Effector memory CD4-positive, alpha-beta T cell (primary cell): ENCODE results near the gene MFSD11.
"Not testable (repeated sequence)": the region's sequence is repeated elsewhere in the genome, so short reads cannot be mapped to it uniquely, and the experiment has no call there.

Source experiments
- DNase-seq, 3 donors: peaks; one replicate each; pipeline ENCODE4 v3.0.0-alpha.2; 2020
- H3K27ac ChIP-seq: 2 replicates; pipeline ENCODE4 v1.7.0; 2013; ENCODE audit warnings: mild to moderate bottlenecking, low read length, moderate library complexity; ENCODE audit not compliant: insufficient read depth, poor library complexity, severe bottlenecking
- H3K27me3 ChIP-seq: replicated peaks from 2 replicates; pipeline ENCODE4 v1.7.0; 2013; ENCODE audit warnings: mild to moderate bottlenecking, low read length; ENCODE audit not compliant: insufficient read depth, control insufficient read depth, poor library complexity, severe bottlenecking
- H3K36me3 ChIP-seq: 2 replicates; pipeline ENCODE4 v1.7.0; 2013; ENCODE audit warnings: mild to moderate bottlenecking, low read length, moderate library complexity; ENCODE audit not compliant: control insufficient read depth, insufficient read depth
- H3K4me1 ChIP-seq: 2 replicates; pipeline ENCODE4 v1.7.0; 2013; ENCODE audit warnings: low read length, mild to moderate bottlenecking; ENCODE audit not compliant: control insufficient read depth, insufficient read depth, poor library complexity, severe bottlenecking
- H3K4me3 ChIP-seq: 2 replicates; pipeline ENCODE4 v1.7.0; 2013; ENCODE audit warnings: low read length, low read depth, mild to moderate bottlenecking; ENCODE audit not compliant: insufficient read depth, poor library complexity, severe bottlenecking
- H3K9me3 ChIP-seq: 2 replicates; pipeline ENCODE4 v1.7.0; 2013; ENCODE audit warnings: mild to moderate bottlenecking, low read length, moderate library complexity; ENCODE audit not compliant: control insufficient read depth

MFSD11 gene

DNA sequence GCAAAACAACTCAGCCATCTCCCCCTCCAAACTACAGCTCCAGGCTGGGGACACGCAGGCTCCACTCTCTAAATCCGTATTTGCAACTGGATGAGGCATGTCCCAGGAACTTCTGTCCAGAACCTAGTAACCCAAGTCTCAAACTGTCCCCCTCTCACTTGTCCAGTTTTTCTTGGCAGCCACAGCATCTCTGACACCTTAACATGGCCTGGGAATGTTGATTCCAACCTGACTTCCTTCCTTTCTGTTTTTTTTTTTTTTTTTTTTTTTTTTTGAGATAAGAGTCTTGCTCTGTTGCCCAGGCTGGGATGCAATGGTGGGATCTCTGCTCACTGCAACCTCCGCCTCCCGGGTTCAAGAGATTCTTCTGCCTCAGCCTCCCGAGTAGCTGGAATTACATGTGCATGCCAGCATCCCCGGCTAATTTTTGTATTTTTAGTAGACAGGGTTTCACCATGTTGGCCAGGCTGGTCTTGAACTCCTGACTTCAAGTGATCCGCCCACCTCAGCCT lies 39.4 kb upstream of the MFSD11 start:
- H3K27ac ChIP-seq, H3K4me3 ChIP-seq, H3K36me3 ChIP-seq, H3K9me3 ChIP-seq, H3K27me3 ChIP-seq, DNase-seq, H3K4me1 ChIP-seq: not testable (repeated sequence)

GRCh38 chr17:76700270-76700616 lies 37.7 kb upstream of the MFSD11 start:
- no peaks in the 10 kb centered on the region for H3K27me3 ChIP-seq
- no peaks in the 10 kb centered on the region for H3K36me3 ChIP-seq
- no peaks in the 10 kb centered on the region for H3K4me1 ChIP-seq
- no peak overlapping the region for H3K27ac ChIP-seq
- H3K4me3 ChIP-seq = no peak overlapping the region
- H3K9me3 ChIP-seq = no peaks in the 10 kb centered on the region
- DNase-seq = no peak

DNA sequence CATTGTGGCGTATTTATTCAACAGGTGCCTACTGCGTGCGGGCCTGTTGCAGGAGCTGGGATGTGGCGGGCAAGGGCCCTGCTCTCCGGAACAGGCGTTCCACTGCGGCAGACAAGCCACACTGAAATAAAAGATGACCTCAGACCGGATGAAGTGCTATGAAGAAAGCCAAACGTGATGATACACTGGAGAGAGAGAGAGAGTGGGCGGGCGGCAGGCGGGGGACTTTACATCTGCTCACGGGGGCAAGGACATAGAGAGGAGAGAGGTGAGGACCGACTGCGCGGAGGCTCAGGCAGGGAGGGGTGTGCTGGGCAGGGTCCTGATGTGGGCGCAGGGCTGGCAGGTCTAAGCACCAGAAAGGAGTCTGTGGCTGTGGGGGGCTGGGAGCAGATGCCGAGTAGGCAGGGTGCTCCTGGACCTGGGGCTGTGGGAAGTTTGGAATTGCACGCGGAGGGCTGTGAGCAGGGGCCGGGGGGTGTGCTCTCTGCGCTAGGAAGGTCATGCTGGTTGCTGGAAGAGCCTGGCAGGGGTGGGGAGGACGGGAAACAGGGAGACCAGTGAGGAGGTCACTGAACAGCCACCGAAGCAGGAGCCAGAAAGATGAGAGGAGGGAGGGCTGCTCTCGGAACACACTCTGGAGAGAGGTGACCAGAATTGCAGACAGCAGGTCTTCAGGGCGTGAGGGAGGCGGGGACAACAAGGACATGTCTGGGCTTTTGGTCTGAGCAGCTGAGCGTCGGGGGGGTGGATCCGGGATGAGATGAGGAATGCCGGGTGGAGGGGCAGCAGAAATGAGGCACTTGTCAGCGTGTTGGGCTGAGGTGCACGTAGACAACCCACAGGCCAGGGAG lies 37.1 kb upstream of the MFSD11 start:
- no peak overlapping the region for H3K4me3 ChIP-seq
- H3K27me3 ChIP-seq = no peaks in the 10 kb centered on the region
- peak in 1 of 3 donors; percentile 14 for DNase-seq
- no peaks in the 10 kb centered on the region for H3K9me3 ChIP-seq
- no peaks in the 10 kb centered on the region for H3K4me1 ChIP-seq
- H3K27ac ChIP-seq = no peak overlapping the region
- H3K36me3 ChIP-seq = no peaks in the 10 kb centered on the region

- Histone ChIP-seq H3K27me3 (no peaks in the 10 kb centered on the region), H3K4me1 (no peaks in the 10 kb centered on the region), H3K4me3 (no peak overlapping the region), H3K36me3 (no peaks in the 10 kb centered on the region), H3K9me3 (no peaks in the 10 kb centered on the region), H3K27ac (no peak overlapping the region)
- DNase-seq = no peak
Measured at GRCh38 chr17:76701471-76701967, 36.4 kb upstream of the MFSD11 start.

DNA sequence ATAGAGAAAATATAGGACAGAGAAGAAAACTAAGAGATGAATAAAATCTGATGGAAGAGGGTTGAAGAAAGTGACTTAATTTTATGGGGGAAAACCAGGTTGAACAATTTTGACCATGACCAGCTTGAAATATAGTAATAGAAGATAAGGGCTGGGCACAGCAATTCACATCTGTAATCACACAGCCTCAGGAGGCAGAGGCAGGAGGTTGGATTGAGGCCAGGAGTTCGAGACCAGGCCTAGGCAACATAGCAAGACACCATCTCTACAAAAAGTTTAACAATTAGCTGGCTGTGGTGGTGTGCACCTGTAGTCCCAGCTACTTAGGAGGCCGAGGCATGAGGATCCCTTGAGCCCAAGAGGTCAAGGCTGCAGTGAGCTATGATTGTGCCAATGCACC lies 35.8 kb upstream of the MFSD11 start:
- no peaks in the 10 kb centered on the region for H3K4me1 ChIP-seq
- DNase-seq = no peak
- no peak overlapping the region for H3K27ac ChIP-seq
- no peaks in the 10 kb centered on the region for H3K9me3 ChIP-seq
- no peaks in the 10 kb centered on the region for H3K27me3 ChIP-seq
- no peak overlapping the region for H3K4me3 ChIP-seq
- no peaks in the 10 kb centered on the region for H3K36me3 ChIP-seq

DNA sequence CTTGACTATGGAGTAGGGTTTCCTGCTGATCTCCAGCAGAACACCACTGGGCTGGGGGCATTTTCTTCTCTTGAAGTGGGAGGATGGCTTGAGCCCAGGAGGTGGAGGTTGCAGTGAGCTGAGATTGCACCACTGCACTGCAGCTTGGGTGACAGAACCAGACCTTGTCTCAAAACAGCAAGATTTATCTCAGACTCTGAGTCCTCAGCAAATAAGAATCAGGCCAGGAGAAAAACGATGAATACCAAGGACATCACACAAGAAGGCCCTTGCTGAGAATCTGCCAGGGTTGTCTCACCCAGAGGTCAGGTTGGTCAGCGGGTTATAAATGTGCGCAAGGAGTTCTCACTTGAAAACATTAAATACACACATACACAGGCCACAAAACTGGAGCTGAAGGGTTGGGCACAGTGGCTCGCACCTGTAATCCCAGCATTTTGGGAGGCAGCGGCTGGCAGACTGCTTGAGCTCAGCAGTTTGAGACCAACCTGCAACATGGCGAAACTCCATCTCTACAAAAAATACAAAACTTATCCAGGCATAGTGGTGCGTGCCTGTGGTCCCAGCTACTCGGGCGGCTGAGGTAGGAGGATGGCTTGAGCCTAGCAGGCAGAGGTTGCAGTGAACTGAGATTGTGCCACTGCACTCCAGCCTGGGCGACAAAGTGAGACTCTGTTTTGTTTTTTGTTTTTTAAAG lies 34.8 kb upstream of the MFSD11 start:
- no peaks in the 10 kb centered on the region for H3K27me3 ChIP-seq
- H3K4me1 ChIP-seq = no peaks in the 10 kb centered on the region
- no peaks in the 10 kb centered on the region for H3K9me3 ChIP-seq
- no peak for DNase-seq
- no peak overlapping the region for H3K27ac ChIP-seq
- H3K4me3 ChIP-seq = no peak overlapping the region
- H3K36me3 ChIP-seq = no peaks in the 10 kb centered on the region

DNA sequence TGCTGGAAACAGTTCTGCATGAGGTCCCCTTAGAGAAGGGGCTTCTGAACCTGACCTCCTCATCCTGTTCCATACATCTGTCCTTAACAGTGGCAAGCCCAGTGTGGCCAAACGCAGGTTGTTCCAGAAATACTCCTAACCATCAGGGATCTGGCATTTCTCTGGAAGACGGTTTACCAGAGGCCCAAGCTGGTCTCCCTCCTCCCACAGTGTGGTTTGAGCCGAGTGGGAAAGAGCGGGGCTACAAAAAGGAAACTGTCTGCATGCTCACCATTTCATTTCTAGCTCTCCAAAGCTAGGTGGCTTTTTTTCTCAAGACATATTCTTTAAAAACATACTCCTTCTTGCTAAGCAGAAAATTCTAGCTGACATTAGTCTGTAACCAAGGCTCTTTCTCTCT lies 33.1 kb upstream of the MFSD11 start:
- Histone ChIP-seq H3K27me3 (no peaks in the 10 kb centered on the region), H3K36me3 (no peaks in the 10 kb centered on the region), H3K9me3 (no peaks in the 10 kb centered on the region), H3K27ac (no peak overlapping the region), H3K4me3 (no peak overlapping the region), H3K4me1 (peaks cover under 1% of the 10 kb centered on the region)
- DNase-seq = no peak

GRCh38 chr17:76706817-76707216 lies 31.1 kb upstream of the MFSD11 start:
- Histone ChIP-seq H3K4me3 (no peak overlapping the region), H3K9me3 (no peaks in the 10 kb centered on the region), H3K36me3 (no peaks in the 10 kb centered on the region), H3K27ac (no peak overlapping the region), H3K27me3 (no peaks in the 10 kb centered on the region), H3K4me1 (peaks cover 9% of the 10 kb centered on the region)
- no peak for DNase-seq

GRCh38 chr17:76707985-76708807 lies 29.7 kb upstream of the MFSD11 start:
- Histone ChIP-seq H3K9me3 (no peaks in the 10 kb centered on the region), H3K27ac (no peak overlapping the region), H3K4me3 (no peak overlapping the region), H3K27me3 (no peaks in the 10 kb centered on the region), H3K4me1 (peaks cover 9% of the 10 kb centered on the region), H3K36me3 (no peaks in the 10 kb centered on the region)
- no peak for DNase-seq
